Measurements from ENCODE around the gene PIEZO1. TPM values are rescaled to one million over a fixed set of nuclear protein-coding genes. Genes with fewer than 3 reads are reported as not detected.
A peak's percentile ranks its signal among the peaks of the same experiment; 100 is the strongest.

The PIEZO1 gene
- total and polyA plus RNA-seq, 10 of the 15 experiments (the other 5 are each of a cell fraction or from before 2014, with no cell fraction given), result 1.3 to 169 (median 33.4) TPM

DNA sequence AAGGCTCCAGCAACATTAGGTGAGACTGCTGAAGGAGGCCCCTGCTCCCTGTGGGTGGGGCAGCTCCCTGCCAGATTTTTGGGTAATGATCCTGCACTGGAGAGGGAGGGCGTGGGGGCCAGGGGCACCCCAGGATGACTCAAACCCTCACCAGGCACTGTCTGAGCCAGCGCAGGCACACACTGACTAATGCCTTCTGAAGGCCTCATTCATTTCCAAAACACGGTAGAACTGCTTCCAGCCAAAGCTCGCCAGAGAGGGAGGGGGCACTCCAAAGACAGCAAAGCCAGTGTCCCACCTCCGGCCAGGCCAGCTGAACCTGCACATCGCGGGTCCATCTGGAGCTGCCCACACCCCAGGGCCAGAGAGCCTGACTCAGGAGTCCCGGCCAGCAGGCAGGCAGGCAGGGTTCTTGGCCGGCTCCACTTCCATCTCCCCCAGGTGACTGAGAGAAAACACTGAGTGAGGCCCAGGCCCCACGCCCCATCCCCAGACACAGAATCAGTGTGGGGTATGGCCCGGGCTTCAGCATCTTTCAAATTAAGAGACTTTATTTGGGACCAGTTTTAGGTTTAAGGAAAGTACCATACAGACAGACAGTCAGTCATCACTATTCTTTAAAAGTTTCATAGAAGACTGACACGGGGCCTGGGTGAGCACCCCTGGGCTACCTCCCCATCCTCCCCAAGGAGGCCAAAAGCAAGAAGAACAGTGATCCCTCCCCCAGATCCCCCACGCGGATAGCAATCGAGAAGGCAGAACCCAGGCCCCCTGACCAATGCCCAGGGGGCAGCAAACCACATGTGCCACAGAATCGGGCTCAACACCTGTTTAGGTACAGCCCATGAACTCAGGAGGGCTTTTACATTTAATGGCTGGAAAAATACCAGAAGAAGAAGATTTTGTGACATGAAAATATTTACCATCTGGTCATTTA is 2.3 kb downstream of the PIEZO1 start:
- ChIA-PET RAD21 (ENCODE audit: unreplicated experiment) (interaction anchor here (0.9 to 6.7 kb wide), 8 partner anchors 10 to 101 kb away, joined by 3 to 50 read pairs (median 6); partner anchors contain the start of gene APRT), CTCF (interaction anchor here (0.6 to 4.6 kb wide), 11 partner anchors 12 to 721 kb away, joined by 3 to 51 read pairs (median 3); partner anchors contain the start of gene APRT), SMC1A (ENCODE audit: uncharacterized antibody, unreplicated experiment) (interaction anchor here (0.7 to 2.1 kb wide), 7 partner anchors 12 to 78 kb away, joined by 3 to 5 read pairs (median 4); no protein-coding TSS in a partner anchor), POLR2A (interaction anchor here (0.7 to 4.0 kb wide), 9 partner anchors 11 to 196 kb away, joined by 3 to 30 read pairs (median 4); partner anchors contain the start of gene APRT)
- H3K4me2 ChIP-seq (ENCODE audit: control insufficient read depth, insufficient read depth), result peak overlapping the region; percentile 99
- H2AFZ ChIP-seq (ENCODE audit: control insufficient read depth, low read depth, low read length), result no peak overlapping the region
- in situ Hi-C loops (cut with MboI), result loop anchor here (10.0 kb wide), 1 partner anchor 328 kb away; the partner anchor contains the start of gene ZFPM1
- peaks cover 28% of the 10 kb centered on the region for H3K4me1 ChIP-seq (ENCODE audit: control insufficient read depth, insufficient read depth, low read length)
- H3K9me3 ChIP-seq (replicated peaks; ENCODE audit: control insufficient read depth, insufficient read depth, low read length), result no peaks in the 10 kb centered on the region
- no peaks in the 10 kb centered on the region for H3K36me3 ChIP-seq (ENCODE audit: control insufficient read depth in 2 of 2, insufficient read depth in 2 of 2, low read length in 1 of 2)
- FAIRE-seq, result no peak
- H3K27me3 ChIP-seq (replicated peaks in 1 of 2; ENCODE audit: control insufficient read depth in 2 of 2, insufficient read depth in 2 of 2, low read length in 1 of 2), result no peaks in the 10 kb centered on the region
- intact Hi-C loops (cut with micrococcal nuclease; ENCODE audit: unreplicated experiment), result loop anchor here (2.0 kb wide), 1 partner anchor 20 kb away; the partner anchor contains the start of gene CDT1
- TSS peak; percentile 49 for BruUV-seq (replicated peaks)
- no peak for DNase-seq (ENCODE audit: low read depth, low spot score)
- H3K4me3 ChIP-seq, result peak overlapping the region; percentile 80
- ATAC-seq, result peak; percentile 39
- peak overlapping the region; percentile 90 for H3K9ac ChIP-seq (ENCODE audit: control insufficient read depth, insufficient read depth, low read length)
- H4K20me1 ChIP-seq (ENCODE audit: control insufficient read depth, insufficient read depth), result no peaks in the 10 kb centered on the region; the same call in 1 of the 2 replicates
- H3K79me2 ChIP-seq (ENCODE audit: control insufficient read depth, insufficient read depth, low read length), result peaks cover 77% of the 10 kb centered on the region
- H3K27ac ChIP-seq (ENCODE audit: control insufficient read depth, insufficient read depth), result peak overlapping the region; percentile 75
- WGBS (ENCODE audit: insufficient coverage, insufficient replicate concordance, low lambda C conversion rate, missing lambda C conversion rate), result under 1% methylated on average over 16 of the region's 16 CpGs
- TF ChIP-seq KDM1A (IDR thresholded peaks at IDR 0.05; ENCODE audit: borderline replicate concordance) (no peak), NR2F1 (conservative IDR thresholded peaks at IDR 0.05) (no peak), JUNB (IDR thresholded peaks at IDR 0.05) (peak; percentile 59), MEF2B (IDR thresholded peaks at IDR 0.05; ENCODE audit: partially characterized antibody, poor library complexity, severe bottlenecking) (peak; percentile 35), POLR2A (IDR thresholded peaks at IDR 0.05; ENCODE audit: low read depth, low read length) (peak; percentile 59), EED (IDR thresholded peaks at IDR 0.05; ENCODE audit: low read depth) (peak; percentile 47; the same call in 1 of the 2 replicates), RCOR1 (conservative IDR thresholded peaks at IDR 0.05; ENCODE audit: low read depth, low read length) (no peak), IRF4 (IDR thresholded peaks at IDR 0.05; ENCODE audit: low read depth, low read length) (0 out of 2 replicates have a peak, but pooled peaks have one; percentile 35)
- TF ChIP-seq, protein P1, sequence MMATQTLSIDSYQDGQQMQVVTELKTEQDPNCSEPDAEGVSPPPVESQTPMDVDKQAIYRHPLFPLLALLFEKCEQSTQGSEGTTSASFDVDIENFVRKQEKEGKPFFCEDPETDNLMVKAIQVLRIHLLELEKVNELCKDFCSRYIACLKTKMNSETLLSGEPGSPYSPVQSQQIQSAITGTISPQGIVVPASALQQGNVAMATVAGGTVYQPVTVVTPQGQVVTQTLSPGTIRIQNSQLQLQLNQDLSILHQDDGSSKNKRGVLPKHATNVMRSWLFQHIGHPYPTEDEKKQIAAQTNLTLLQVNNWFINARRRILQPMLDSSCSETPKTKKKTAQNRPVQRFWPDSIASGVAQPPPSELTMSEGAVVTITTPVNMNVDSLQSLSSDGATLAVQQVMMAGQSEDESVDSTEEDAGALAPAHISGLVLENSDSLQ (IDR thresholded peaks at IDR 0.05), result 0 out of 2 replicates have a peak, but pooled peaks have one; percentile 22
- TF ChIP-seq, protein P2, sequence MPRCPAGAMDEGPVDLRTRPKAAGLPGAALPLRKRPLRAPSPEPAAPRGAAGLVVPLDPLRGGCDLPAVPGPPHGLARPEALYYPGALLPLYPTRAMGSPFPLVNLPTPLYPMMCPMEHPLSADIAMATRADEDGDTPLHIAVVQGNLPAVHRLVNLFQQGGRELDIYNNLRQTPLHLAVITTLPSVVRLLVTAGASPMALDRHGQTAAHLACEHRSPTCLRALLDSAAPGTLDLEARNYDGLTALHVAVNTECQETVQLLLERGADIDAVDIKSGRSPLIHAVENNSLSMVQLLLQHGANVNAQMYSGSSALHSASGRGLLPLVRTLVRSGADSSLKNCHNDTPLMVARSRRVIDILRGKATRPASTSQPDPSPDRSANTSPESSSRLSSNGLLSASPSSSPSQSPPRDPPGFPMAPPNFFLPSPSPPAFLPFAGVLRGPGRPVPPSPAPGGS (IDR thresholded peaks at IDR 0.05; ENCODE audit: borderline replicate concordance, insufficient read depth, low read depth, low read length, poor library complexity, severe bottlenecking), result peak; percentile 58
- TF ChIP-seq, protein P3, sequence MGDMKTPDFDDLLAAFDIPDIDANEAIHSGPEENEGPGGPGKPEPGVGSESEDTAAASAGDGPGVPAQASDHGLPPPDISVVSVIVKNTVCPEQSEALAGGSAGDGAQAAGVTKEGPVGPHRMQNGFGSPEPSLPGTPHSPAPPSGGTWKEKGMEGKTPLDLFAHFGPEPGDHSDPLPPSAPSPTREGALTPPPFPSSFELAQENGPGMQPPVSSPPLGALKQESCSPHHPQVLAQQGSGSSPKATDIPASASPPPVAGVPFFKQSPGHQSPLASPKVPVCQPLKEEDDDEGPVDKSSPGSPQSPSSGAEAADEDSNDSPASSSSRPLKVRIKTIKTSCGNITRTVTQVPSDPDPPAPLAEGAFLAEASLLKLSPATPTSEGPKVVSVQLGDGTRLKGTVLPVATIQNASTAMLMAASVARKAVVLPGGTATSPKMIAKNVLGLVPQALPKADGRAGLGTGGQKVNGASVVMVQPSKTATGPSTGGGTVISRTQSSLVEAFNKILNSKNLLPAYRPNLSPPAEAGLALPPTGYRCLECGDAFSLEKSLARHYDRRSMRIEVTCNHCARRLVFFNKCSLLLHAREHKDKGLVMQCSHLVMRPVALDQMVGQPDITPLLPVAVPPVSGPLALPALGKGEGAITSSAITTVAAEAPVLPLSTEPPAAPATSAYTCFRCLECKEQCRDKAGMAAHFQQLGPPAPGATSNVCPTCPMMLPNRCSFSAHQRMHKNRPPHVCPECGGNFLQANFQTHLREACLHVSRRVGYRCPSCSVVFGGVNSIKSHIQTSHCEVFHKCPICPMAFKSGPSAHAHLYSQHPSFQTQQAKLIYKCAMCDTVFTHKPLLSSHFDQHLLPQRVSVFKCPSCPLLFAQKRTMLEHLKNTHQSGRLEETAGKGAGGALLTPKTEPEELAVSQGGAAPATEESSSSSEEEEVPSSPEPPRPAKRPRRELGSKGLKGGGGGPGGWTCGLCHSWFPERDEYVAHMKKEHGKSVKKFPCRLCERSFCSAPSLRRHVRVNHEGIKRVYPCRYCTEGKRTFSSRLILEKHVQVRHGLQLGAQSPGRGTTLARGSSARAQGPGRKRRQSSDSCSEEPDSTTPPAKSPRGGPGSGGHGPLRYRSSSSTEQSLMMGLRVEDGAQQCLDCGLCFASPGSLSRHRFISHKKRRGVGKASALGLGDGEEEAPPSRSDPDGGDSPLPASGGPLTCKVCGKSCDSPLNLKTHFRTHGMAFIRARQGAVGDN (IDR thresholded peaks at IDR 0.05), result no peak
- TF ChIP-seq, protein P4, sequence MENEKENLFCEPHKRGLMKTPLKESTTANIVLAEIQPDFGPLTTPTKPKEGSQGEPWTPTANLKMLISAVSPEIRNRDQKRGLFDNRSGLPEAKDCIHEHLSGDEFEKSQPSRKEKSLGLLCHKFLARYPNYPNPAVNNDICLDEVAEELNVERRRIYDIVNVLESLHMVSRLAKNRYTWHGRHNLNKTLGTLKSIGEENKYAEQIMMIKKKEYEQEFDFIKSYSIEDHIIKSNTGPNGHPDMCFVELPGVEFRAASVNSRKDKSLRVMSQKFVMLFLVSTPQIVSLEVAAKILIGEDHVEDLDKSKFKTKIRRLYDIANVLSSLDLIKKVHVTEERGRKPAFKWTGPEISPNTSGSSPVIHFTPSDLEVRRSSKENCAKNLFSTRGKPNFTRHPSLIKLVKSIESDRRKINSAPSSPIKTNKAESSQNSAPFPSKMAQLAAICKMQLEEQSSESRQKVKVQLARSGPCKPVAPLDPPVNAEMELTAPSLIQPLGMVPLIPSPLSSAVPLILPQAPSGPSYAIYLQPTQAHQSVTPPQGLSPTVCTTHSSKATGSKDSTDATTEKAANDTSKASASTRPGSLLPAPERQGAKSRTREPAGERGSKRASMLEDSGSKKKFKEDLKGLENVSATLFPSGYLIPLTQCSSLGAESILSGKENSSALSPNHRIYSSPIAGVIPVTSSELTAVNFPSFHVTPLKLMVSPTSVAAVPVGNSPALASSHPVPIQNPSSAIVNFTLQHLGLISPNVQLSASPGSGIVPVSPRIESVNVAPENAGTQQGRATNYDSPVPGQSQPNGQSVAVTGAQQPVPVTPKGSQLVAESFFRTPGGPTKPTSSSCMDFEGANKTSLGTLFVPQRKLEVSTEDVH (IDR thresholded peaks at IDR 0.05; ENCODE audit: low read depth, partially characterized antibody), result no peak

Data from GM12878 (cell line).